Peyer's patch (tissue), 4 donors: Measurements from ENCODE around the gene ITIH5.

Experiments used
- CTCF ChIP-seq, 6 experiments: fragments of 450-650 bp in 4 of 6; fragments of 200-600 bp in 2 of 6; sonication (generic) in 1 of 6; IDR thresholded peaks; one replicate each; pipeline ENCODE4 v1.5.1; 2017 to 2019; ENCODE audit warnings: antibody characterized with exemption in 6 of 6, mild to moderate bottlenecking in 3 of 6, moderate library complexity in 1 of 6
- POLR2A ChIP-seq, 2 donors: fragments of 450-650 bp; IDR thresholded peaks; one replicate each; pipeline ENCODE4 v1.5.1; 2017; ENCODE audit warnings: antibody characterized with exemption in 2 of 2, mild to moderate bottlenecking in 2 of 2, moderate library complexity in 2 of 2

DNA sequence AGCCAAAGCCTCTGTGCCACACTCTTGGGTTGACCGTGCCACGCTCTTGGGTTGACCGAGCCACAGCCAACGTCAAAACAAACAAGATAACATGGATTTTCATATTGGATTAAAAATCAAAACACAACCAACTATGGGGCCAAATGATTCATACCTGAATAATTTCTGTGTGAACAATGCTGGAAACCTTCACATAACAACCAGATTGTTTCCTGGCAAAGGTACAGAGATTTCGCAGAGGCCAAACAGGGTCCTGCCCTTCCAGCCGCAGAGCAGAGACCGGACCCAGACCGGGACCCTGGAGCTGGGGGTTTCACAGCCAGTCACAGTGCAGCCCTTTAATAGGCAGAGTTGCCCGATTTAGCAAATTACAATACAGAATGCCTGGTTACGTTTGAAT lies 40.5 kb downstream of the ITIH5 start:
- TF ChIP-seq CTCF (IDR thresholded peaks at IDR 0.05) (no peak), POLR2A (IDR thresholded peaks at IDR 0.05) (no peak)
